Measurements from ENCODE around the gene PRAMEF6. TPM values are rescaled to one million over a fixed set of nuclear protein-coding genes. Genes with fewer than 3 reads are reported as not detected.
"Not testable (repeated sequence)": the region's sequence is repeated elsewhere in the genome, so short reads cannot be mapped to it uniquely, and the experiment has no call there.

Gene PRAMEF6
- total and polyA plus RNA-seq, 2 of the 13 experiments (the other 11 are each of a cell fraction or from before 2014, with no cell fraction given), result not detected

DNA sequence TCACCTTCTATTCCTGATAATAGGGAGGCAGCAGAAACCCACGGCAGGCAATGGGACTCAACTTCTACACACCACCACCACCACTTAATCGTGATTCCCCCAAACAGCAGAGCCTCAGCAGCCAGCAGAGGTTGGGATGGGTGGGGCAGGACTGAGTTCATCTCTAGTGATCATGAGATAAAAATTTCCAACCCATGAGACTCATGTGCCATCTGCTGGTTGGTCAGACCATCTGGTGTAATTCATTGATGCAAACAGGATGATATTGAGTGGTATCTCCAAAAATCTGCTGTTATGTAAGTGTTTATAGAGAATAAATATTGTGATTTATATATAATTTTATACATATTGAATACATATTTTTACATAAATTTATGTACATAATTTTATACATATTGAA is 25.6 kb downstream of the PRAMEF6 start:
- FAIRE-seq; H4K20me1 ChIP-seq (ENCODE audit: insufficient read depth, low read length); H3K4me2 ChIP-seq (ENCODE audit: low read depth, low read length); DNase-seq (ENCODE audit: low spot score); H3K27ac ChIP-seq (ENCODE audit: extremely low read length, insufficient read depth, low read length); BruUV-seq (replicated peaks); H3K4me3 ChIP-seq (replicated peaks in 1 of 3; ENCODE audit: insufficient read depth in 1 of 3, low read depth in 2 of 3, low read length in 3 of 3); ATAC-seq; POLR2A ChIA-PET; H3K9ac ChIP-seq (ENCODE audit: insufficient read depth, low read depth, low read length); H2AFZ ChIP-seq (ENCODE audit: low read length); H3K9me3 ChIP-seq (ENCODE audit: low read length); H3K4me1 ChIP-seq (ENCODE audit: insufficient read depth, low read length); H3K27me3 ChIP-seq (ENCODE audit: control insufficient read depth in 1 of 2, insufficient read depth in 2 of 2, low read length in 2 of 2); CTCF ChIA-PET (ENCODE audit: low intra/inter-chr PET ratio, low total read pairs); in situ Hi-C loops (cut with HindIII; ENCODE audit: extremely low pct_ligation_motif_present, low pct_unique_long_range_greater_than_20kb); intact Hi-C loops (cut with micrococcal nuclease; ENCODE audit: unreplicated experiment); H3K79me2 ChIP-seq (ENCODE audit: insufficient read depth, low read length); H3K36me3 ChIP-seq (replicated peaks in 1 of 2; ENCODE audit: control insufficient read depth in 1 of 2, insufficient read depth in 2 of 2, low read length in 2 of 2): not testable (repeated sequence)
- WGBS (ENCODE audit: low lambda C conversion rate), result 0% methylated on average over 2 of the region's 2 CpGs
- 0 out of 2 replicates have a peak, but pooled peaks have one; percentile 4 for TF ChIP-seq STAG1 (CRISPR knock-in tag; IDR thresholded peaks at IDR 0.05)

DNA sequence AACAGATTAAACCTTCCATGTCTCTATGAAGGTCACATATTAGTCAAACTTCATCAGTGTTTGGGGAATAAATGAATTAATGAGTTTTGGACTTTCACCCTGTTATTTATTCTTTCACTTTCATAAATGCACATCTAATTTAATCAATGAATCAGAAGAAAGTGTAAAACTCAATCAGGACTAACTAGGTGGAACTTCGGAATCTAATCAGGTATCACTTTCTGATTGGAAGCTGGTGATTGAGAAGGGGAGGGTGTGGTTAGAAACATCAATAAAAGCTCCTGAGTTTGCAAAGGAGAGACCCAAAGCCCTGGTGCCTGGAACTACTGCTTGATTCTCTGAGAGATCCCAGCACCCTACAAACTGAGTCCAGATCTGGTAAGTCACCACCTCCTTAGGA is 31.1 kb downstream of the PRAMEF6 start, which contains the start of gene PRAMEF7:
TSS of gene PRAMEF7 (plus strand) at position 301 of the 400 bp plus-strand sequence. CDS start 1,083 bp downstream, outside the sequence.
- H3K4me2 ChIP-seq (ENCODE audit: low read depth, low read length); CTCF ChIA-PET (ENCODE audit: low intra/inter-chr PET ratio, low total read pairs); H3K79me2 ChIP-seq (ENCODE audit: insufficient read depth, low read length); H3K4me1 ChIP-seq (ENCODE audit: insufficient read depth, low read length); FAIRE-seq; H3K27ac ChIP-seq (ENCODE audit: extremely low read length, insufficient read depth, low read length); intact Hi-C loops (cut with micrococcal nuclease; ENCODE audit: unreplicated experiment); in situ Hi-C loops (cut with HindIII; ENCODE audit: extremely low pct_ligation_motif_present, low pct_unique_long_range_greater_than_20kb); BruUV-seq (replicated peaks); H2AFZ ChIP-seq (ENCODE audit: low read length); ATAC-seq; H3K36me3 ChIP-seq (replicated peaks in 1 of 2; ENCODE audit: control insufficient read depth in 1 of 2, insufficient read depth in 2 of 2, low read length in 2 of 2); POLR2A ChIA-PET; H4K20me1 ChIP-seq (ENCODE audit: insufficient read depth, low read length); DNase-seq (ENCODE audit: low spot score); H3K9me3 ChIP-seq (ENCODE audit: low read length); H3K9ac ChIP-seq (ENCODE audit: insufficient read depth, low read depth, low read length); H3K4me3 ChIP-seq (replicated peaks in 1 of 3; ENCODE audit: insufficient read depth in 1 of 3, low read depth in 2 of 3, low read length in 3 of 3); H3K27me3 ChIP-seq (ENCODE audit: control insufficient read depth in 1 of 2, insufficient read depth in 2 of 2, low read length in 2 of 2): not testable (repeated sequence)
- WGBS (ENCODE audit: low lambda C conversion rate), result no CpG with 5 or more reads among the region's 1 CpG

DNA sequence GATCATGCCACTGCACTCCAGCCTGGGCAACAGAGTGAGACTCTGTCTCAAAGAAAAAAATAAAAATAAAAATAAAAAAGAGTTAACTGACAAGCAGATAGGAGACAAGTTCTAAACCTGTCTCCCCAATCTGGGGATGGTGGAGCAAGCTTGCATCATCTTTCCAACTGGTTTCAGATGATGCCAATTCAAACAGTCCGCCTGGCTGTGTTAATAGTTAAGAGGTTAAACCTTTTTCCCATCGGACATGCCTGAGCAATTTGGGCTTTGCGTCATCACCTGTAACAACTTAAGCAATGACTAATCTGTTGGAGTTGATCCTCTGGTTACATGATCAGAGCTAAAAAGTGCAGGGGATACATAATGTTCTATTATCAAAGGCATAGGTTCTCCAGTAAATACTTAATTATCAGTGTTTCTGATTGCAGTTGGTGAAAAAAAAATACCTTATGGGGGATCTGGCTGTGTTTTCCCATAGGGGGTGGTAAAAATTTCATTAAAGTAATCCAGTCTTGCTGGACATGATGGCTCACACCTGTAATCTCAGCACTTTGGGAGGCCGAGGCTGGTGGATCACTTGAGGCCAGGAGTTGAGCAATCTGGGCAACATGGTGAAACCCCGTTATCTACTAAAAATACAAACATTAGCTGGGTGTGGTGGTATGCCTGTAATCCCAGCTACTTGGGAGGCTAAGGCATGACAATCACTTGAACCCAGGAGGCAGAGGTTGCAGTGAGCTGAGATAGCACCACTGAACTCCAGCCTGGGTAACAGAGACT is 43.4 kb downstream of the PRAMEF6 start:
- H3K27ac ChIP-seq (ENCODE audit: extremely low read length, insufficient read depth, low read length); FAIRE-seq; in situ Hi-C loops (cut with HindIII; ENCODE audit: extremely low pct_ligation_motif_present, low pct_unique_long_range_greater_than_20kb); ATAC-seq; H3K4me1 ChIP-seq (ENCODE audit: insufficient read depth, low read length); H3K9ac ChIP-seq (ENCODE audit: insufficient read depth, low read depth, low read length); H3K9me3 ChIP-seq (ENCODE audit: low read length); H3K79me2 ChIP-seq (ENCODE audit: insufficient read depth, low read length); H3K4me3 ChIP-seq (replicated peaks in 1 of 3; ENCODE audit: insufficient read depth in 1 of 3, low read depth in 2 of 3, low read length in 3 of 3); H4K20me1 ChIP-seq (ENCODE audit: insufficient read depth, low read length); intact Hi-C loops (cut with micrococcal nuclease; ENCODE audit: unreplicated experiment); DNase-seq (ENCODE audit: low spot score); POLR2A ChIA-PET; H3K4me2 ChIP-seq (ENCODE audit: low read depth, low read length); H3K36me3 ChIP-seq (replicated peaks in 1 of 2; ENCODE audit: control insufficient read depth in 1 of 2, insufficient read depth in 2 of 2, low read length in 2 of 2); BruUV-seq (replicated peaks); CTCF ChIA-PET (ENCODE audit: low intra/inter-chr PET ratio, low total read pairs); H3K27me3 ChIP-seq (ENCODE audit: control insufficient read depth in 1 of 2, insufficient read depth in 2 of 2, low read length in 2 of 2); H2AFZ ChIP-seq (ENCODE audit: low read length): not testable (repeated sequence)
- WGBS (ENCODE audit: low lambda C conversion rate), result no CpG with 5 or more reads among the region's 5 CpGs

DNA sequence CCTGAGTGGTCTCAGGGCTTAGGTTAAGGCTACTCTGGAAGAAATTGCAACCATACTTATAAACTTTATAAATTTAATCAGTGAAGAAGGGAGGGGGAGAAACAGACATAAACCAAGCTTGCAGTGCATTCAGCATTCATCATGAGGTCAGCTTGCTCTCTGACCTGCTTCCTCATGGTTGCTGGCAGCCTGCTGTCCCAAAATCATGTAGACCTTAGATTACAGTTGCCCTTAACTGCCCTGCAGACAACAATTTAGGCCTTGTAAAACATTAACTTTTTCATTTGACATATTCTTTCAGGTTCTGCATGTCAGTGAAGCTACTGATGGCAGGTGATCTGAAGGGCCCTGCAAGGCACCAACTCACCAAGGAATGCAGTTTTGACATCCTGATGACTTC is 48.2 kb downstream of the PRAMEF6 start:
- H3K27me3 ChIP-seq (ENCODE audit: control insufficient read depth in 1 of 2, insufficient read depth in 2 of 2, low read length in 2 of 2); H3K9me3 ChIP-seq (ENCODE audit: low read length); H3K4me3 ChIP-seq (replicated peaks in 1 of 3; ENCODE audit: insufficient read depth in 1 of 3, low read depth in 2 of 3, low read length in 3 of 3); ATAC-seq; DNase-seq (ENCODE audit: low spot score); CTCF ChIA-PET (ENCODE audit: low intra/inter-chr PET ratio, low total read pairs); FAIRE-seq; POLR2A ChIA-PET; H3K4me1 ChIP-seq (ENCODE audit: insufficient read depth, low read length); H3K79me2 ChIP-seq (ENCODE audit: insufficient read depth, low read length); BruUV-seq (replicated peaks); intact Hi-C loops (cut with micrococcal nuclease; ENCODE audit: unreplicated experiment); H4K20me1 ChIP-seq (ENCODE audit: insufficient read depth, low read length); H2AFZ ChIP-seq (ENCODE audit: low read length); in situ Hi-C loops (cut with HindIII; ENCODE audit: extremely low pct_ligation_motif_present, low pct_unique_long_range_greater_than_20kb); H3K9ac ChIP-seq (ENCODE audit: insufficient read depth, low read depth, low read length); H3K27ac ChIP-seq (ENCODE audit: extremely low read length, insufficient read depth, low read length); H3K4me2 ChIP-seq (ENCODE audit: low read depth, low read length); H3K36me3 ChIP-seq (replicated peaks in 1 of 2; ENCODE audit: control insufficient read depth in 1 of 2, insufficient read depth in 2 of 2, low read length in 2 of 2): not testable (repeated sequence)
